ENCODE data around the gene TBC1D32.

GRCh38 chr6:121143476-121143875 is 190.8 kb downstream of the TBC1D32 start:
- TF ChIP-seq POLR2A (IDR thresholded peaks at IDR 0.05) (no peak), CTCF (IDR thresholded peaks at IDR 0.05) (no peak)
